Omental fat pad (tissue), 4 donors: ENCODE results near the gene ESF1. TPM values are rescaled to one million over a fixed set of nuclear protein-coding genes. Genes with fewer than 3 reads are reported as not detected.

ENCODE experiments used
- ATAC-seq: fragments of 150-250 bp; one replicate; pipeline ENCODE4 v1.9.1; 2016; ENCODE audit warnings: mild to moderate bottlenecking, moderate library complexity; ENCODE audit not compliant: low FRiP score
- DNase-seq: peaks from one replicate; pipeline ENCODE4 v3.0.0-alpha.2; 2019; ENCODE audit warnings: low spot score
- total RNA-seq, 4 donors: library from RNA; depleted of rRNA; stranded (reverse); fragments of >200 nt; gene quantifications; one replicate each; pipeline ENCODE4 v1.1.0, GENCODE V29; 2016
- TF ChIP-seq, protein P1 (sequence below), 3 donors: fragments of 450-650 bp; IDR thresholded peaks; one replicate each; pipeline ENCODE4 v1.5.1; 2016 to 2017; ENCODE audit warnings: antibody characterized with exemption in 3 of 3, mild to moderate bottlenecking in 3 of 3, moderate library complexity in 2 of 3

Gene ESF1
- total RNA-seq, 4 donors from 2014 or later: 11.2 to 25.1 (median 15.2) TPM

GRCh38 chr20:13681248-13682125, 103.2 kb downstream of the ESF1 start:
- TF ChIP-seq, protein P1, sequence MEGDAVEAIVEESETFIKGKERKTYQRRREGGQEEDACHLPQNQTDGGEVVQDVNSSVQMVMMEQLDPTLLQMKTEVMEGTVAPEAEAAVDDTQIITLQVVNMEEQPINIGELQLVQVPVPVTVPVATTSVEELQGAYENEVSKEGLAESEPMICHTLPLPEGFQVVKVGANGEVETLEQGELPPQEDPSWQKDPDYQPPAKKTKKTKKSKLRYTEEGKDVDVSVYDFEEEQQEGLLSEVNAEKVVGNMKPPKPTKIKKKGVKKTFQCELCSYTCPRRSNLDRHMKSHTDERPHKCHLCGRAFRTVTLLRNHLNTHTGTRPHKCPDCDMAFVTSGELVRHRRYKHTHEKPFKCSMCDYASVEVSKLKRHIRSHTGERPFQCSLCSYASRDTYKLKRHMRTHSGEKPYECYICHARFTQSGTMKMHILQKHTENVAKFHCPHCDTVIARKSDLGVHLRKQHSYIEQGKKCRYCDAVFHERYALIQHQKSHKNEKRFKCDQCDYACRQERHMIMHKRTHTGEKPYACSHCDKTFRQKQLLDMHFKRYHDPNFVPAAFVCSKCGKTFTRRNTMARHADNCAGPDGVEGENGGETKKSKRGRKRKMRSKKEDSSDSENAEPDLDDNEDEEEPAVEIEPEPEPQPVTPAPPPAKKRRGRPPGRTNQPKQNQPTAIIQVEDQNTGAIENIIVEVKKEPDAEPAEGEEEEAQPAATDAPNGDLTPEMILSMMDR (IDR thresholded peaks at IDR 0.05): no peak
- no peak for DNase-seq
- ATAC-seq: no peak

- ATAC-seq: no peak
- DNase-seq: no peak
- TF ChIP-seq, protein P1 (IDR thresholded peaks at IDR 0.05): no peak
Measured at GRCh38 chr20:13678944-13679343, 105.8 kb downstream of the ESF1 start.

DNA sequence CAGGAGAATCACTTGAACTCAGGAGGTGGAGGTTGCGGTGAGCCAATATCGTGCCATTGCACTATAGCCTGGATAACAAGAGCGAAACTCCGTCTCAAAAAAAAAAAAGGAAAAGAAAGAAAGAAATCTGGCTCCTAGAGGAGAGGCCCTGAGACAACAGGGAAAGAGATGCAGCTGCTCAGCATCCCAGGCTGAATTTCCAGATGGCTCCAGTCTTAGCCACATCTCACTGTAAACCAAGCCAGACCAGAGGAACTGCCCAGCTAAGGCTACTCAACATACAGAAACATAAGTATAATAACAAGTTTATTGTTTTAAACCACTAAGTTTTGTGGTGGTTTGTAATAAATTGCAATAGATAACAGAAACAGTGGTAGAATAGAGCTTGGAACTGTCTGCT, 107.5 kb downstream of the ESF1 start:
- ATAC-seq (no peak), DNase-seq (no peak)
- TF ChIP-seq, protein P1 (IDR thresholded peaks at IDR 0.05): no peak

DNA sequence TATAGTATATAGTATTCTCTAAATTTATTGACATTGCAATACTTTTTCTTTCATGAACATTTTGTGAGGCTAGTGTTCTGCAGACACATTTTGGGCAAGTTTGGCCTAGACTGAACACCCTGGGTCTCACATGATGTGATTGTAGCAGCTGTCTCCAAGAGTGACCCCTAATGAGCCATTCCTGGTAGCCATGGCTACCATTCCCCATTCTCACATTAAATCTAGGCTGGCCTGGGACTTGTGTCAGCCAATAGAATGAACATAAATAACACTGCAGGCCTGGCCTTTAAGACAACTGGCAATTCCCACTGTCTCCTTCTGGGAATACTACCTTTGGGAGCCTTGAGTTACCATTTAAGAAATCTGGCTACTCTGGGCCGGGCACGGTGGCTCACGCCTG, 108.0 kb downstream of the ESF1 start:
- ATAC-seq (no peak), DNase-seq (no peak)
- TF ChIP-seq, protein P1 (IDR thresholded peaks at IDR 0.05): no peak

DNA sequence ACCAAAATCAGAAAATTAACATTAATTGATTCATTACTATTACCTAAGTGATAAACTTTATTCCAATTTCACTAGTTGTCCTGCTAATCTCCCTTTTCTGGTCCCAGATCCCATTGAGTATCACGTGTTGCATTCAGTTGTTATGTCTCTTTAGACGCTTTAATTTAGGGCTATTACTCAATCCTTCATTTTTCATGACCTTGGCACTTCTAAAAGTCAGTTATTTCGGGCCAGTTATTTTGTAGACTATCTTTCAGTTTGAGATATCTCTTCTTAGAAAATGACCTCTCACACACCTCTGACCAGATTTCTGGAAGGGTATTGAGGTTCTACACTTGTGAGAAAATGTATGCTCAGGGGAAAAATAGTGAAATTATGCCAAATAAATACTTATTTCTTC, 112.0 kb downstream of the ESF1 start:
- ATAC-seq (no peak), DNase-seq (no peak)
- TF ChIP-seq, protein P1 (IDR thresholded peaks at IDR 0.05): no peak

DNA sequence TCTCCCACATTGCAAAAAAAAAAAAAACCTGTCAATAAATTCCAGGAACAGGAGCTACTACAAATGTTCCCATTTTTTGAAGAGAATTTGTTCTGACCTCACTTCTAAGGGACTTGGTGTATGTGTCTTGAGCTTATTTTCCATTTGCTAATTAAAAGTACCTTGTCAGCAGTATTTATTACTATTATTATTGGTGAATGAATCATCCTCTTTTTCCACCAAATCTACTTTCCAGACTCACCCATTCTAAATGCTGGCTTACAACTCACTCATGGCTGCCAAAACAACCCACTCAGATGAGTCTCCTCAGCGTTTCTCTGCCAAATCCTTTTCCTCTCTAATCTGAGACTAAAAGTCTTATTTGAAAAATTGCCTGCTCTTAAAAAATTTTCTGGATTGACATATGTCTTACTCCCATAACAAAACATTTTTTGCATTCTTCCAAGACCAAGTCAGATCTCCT, 112.8 kb downstream of the ESF1 start:
- peak; percentile 97 for ATAC-seq
- TF ChIP-seq, protein P1 (IDR thresholded peaks at IDR 0.05): no peak
- no peak for DNase-seq

DNA sequence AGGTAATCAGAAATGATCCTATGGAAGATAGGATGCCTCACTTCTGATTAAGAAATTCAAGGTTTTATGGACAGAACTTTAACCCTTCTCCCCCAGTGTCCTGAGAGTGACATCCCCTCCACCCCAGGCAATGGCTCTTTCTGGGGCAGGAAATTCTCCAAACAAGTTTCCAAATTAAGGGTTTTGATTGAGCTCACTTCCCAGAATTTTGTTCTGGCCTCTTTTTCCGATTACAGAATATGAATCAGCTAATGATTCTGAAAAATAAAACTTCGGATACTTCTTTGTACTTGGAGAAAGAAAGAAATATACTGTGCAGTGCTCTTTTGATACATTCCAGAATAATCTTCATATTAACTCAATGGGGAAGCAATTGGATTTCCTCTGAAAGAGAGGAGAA, 113.2 kb downstream of the ESF1 start:
- no peak for DNase-seq

More for the DNA sequence above, 113.2 kb downstream of the ESF1 start:
- ATAC-seq: peak; percentile 57
- TF ChIP-seq, protein P1 (IDR thresholded peaks at IDR 0.05): no peak
